Measurements from ENCODE around the gene BSND.

DNA sequence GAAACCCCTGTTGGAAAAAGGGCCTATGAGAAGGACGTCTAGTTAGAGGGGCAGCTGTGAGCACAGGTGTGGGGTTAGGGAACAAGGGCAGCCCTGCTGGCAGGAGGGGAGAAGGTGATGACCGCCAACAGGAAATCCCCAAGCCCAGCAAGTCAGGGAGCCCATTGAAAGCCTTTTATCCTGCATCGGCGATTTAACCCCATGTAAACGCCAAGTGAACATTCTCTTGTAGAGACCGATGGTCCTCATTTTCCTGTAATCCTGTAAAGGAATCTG lies 1.1 kb upstream of the BSND start:
- TF ChIP-seq, protein P1, sequence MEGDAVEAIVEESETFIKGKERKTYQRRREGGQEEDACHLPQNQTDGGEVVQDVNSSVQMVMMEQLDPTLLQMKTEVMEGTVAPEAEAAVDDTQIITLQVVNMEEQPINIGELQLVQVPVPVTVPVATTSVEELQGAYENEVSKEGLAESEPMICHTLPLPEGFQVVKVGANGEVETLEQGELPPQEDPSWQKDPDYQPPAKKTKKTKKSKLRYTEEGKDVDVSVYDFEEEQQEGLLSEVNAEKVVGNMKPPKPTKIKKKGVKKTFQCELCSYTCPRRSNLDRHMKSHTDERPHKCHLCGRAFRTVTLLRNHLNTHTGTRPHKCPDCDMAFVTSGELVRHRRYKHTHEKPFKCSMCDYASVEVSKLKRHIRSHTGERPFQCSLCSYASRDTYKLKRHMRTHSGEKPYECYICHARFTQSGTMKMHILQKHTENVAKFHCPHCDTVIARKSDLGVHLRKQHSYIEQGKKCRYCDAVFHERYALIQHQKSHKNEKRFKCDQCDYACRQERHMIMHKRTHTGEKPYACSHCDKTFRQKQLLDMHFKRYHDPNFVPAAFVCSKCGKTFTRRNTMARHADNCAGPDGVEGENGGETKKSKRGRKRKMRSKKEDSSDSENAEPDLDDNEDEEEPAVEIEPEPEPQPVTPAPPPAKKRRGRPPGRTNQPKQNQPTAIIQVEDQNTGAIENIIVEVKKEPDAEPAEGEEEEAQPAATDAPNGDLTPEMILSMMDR (IDR thresholded peaks at IDR 0.05), result no peak
- no peak for TF ChIP-seq POLR2A (IDR thresholded peaks at IDR 0.05)
